ENCODE data around the gene SEZ6.

GRCh38 chr17:28942925-28943324 lies 62.9 kb downstream of the SEZ6 start:
- TF ChIP-seq MXI1 (IDR thresholded peaks at IDR 0.05; ENCODE audit: low read depth, low read length) (no peak), ZNF207 (IDR thresholded peaks at IDR 0.05; ENCODE audit: borderline replicate concordance) (no peak), POLR2AphosphoS2 (IDR thresholded peaks at IDR 0.05; ENCODE audit: low read depth, low read length) (no peak), EZH2 (IDR thresholded peaks at IDR 0.05; ENCODE audit: borderline replicate concordance, control insufficient read depth, low read depth, low read length) (no peak), SMC3 (IDR thresholded peaks at IDR 0.05; ENCODE audit: borderline replicate concordance, low read length) (no peak), CEBPB (IDR thresholded peaks at IDR 0.05; ENCODE audit: borderline replicate concordance in 1 of 2, low read depth in 2 of 2, low read length in 2 of 2) (no peak), REST (IDR thresholded peaks at IDR 0.05; ENCODE audit: low read depth, low read length) (no peak)

All from GM12878 (cell line).